CD4-positive, alpha-beta T cell treated with Interleukin-2 at 100 ng/mL for 4 hours (primary cell): Measurements from ENCODE around the gene PSKH1.
"Not testable (repeated sequence)": the region's sequence is repeated elsewhere in the genome, so short reads cannot be mapped to it uniquely, and the experiment has no call there.

ENCODE experiments used
- DNase-seq: peaks from one replicate; pipeline ENCODE4 v3.0.0-alpha.2; 2020; ENCODE audit warnings: low spot score

The PSKH1 gene

DNA sequence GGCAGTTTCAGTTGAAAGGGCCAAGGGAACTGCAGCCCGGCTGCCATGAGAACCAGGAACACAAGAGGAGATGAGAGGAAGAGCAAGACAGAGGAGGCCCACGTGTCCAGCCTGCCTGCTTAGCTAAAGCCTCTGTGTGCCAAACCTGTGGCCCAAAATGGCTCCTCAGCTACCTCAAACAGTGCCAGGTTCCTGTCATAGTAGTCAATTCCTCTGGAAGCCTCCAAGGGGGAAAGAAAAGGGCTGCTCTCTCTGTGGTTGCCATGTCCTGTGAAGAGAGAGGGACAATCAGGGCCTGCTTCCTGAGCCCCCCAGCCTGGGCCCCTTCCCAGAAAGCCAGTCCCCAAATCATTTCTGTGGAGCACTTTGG is 70.2 kb downstream of the PSKH1 start:
- DNase-seq: no peak

DNA sequence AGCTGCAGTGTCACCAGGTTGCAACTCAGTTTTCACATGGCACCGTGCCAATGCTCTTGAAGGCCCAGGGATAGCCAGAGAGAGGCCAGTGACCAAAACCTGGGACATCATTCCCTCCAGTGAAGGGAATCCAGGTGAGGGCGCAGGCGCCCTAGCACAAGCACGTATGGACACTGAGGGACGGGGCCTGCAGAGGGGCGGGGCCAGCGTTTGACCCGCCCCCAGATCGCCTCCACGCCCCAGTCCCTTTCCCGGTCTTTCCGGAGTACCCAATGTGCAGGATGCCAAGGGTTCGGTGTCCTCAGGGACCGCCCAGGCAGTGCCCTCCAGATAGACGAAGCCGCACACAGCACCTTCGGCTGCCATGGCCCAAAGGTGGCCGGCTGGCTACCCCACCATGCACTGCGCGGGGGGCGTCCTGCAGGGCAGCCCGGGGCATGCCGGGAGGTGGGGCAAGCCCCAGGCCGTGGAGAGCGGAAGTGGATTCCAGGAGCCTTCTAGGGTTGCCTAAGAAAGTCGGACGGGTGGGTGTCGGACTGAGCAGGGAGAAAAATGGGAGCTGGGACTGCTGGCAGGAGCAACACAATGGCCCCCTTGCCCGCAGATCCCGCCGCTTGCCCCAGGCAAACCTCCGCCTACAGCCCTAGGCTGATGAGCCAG is 70.7 kb downstream of the PSKH1 start:
- DNase-seq: no peak

DNA sequence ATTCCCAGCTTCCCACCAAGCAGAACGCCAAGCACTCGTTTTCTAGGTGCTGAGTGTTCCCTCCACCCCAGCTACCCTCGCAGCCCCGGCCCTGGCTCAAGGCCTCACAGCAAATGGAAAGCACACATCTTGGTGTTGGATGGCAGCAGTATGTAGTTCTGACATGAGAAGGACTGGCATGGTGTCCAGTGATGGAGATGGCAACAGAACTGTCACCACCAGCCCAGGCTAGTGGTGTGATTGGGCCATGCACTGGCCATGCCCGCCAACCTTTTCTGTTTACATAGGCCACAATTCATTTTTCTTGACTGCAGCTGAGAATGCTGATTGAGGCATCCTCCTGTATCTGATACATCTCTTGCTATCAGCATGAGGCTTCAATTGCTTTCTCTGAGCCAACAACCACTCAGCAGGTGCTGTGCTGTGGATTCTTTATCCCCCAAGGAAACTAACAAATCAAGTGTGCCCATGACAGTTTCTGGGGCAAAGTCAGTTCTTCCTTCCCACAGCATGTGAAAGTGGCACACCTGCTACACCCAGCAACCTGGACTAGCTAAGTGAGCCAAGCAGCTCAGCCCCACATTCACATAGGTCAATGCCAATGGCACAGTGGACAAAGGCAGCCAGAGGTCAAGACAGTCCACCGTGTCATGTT is 71.5 kb downstream of the PSKH1 start:
- DNase-seq: no peak

DNA sequence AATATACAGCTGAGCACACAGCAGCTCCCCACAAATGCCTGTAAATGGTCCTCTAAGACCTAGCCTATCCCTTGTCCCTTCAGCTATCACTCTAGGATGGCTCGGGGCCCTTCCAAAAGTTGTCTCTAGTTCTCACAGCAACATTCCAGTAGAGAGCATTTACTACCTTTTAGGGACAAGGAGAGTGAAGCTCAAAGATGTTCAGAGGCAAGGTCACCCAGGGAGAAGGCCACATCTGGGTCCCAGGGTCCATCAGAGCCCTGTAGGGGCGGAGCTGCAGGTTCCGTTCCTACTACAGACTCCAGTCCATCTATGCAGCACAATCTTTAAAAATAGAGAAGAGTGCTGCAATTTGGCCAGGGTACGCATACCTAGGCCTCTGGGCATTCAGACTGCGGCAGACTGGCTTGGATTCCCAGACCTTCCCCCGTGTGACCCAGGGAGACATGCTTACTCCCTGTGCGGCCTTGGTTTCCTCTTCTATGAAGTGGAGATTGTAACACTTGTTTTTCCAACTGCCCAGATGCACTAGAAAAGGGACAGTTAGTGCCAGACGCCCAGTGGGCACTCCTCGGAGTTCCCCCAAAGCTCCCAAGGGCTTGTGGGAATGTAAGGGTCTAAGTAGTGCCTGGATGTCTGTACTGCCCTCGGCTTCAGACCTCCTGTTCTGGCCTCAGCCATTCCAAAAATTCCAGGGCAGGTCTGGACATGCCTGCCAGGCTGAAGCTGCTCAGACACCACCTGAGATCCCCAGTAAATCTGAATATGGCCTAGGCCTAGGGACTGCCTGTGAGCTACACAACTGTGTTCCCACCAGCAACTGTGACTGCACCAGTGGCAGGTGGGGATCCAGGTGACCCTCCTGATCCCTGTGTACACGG is 72.9 kb downstream of the PSKH1 start:
- no peak for DNase-seq

DNA sequence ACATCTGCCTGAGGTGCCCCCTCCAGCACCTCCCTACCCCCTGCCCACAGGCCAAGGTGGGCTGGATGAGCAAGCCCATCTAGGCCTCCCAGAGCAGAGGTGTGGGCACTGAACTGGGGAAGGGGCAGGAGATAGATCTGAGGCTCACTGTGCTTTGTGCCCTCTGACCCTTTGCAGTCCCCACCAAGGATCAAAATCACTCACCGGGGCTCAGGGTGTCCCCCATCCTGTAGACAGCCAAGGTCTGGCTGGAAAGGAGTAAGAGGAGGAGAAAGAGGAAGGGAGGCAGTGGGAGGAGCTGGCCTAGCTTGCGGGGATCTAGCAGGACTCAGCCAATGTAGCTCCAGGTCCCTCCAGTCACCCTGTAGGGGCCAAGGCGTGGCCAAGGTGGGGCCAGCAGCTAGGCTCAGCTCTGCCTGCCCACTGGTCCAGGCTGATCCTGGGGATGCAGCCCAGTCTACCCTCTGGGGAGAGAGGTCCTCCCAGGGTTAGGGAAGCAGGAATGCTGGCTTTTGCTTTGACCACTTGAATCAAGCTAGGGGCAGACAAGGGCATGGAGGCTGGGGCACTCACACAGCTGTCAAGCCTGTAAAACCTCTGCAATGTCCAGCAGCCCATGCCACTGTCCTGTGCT is 73.6 kb downstream of the PSKH1 start:
- DNase-seq: no peak

DNA sequence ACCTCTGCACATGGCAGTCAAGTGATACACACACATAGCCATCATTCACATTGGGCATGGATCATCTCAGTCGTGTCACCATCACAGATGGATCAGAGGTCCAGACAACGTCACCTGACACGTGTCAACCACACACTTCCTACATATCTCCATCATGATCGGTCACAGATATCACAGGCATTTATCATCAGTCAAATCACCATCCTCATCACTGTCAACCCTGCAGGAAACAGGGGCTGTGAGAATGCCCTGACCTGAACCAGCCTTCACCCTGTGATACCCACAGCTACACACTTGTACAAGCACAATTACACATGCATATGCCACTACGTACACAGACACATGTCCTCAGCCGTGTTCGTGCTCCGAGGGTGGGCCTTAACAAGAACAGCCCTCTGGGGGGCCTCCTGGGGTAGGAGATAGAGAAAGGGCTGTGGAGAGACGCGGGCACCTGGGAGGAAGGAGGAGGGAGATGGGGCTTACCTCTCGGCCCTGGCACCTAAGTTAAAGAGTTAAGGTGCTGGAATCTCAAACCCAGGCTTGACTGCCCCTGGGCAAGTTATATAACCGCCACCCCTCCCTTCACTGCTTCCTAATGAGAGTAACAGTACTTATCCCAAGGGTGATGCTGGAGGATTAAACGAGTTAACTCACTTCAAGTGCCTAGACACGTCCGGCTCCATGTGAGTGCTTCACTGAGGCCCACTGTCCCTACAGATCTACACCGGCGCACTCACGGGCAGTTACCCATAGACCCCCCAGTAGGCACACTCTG is 74.3 kb downstream of the PSKH1 start:
- DNase-seq: peak; percentile 31

DNA sequence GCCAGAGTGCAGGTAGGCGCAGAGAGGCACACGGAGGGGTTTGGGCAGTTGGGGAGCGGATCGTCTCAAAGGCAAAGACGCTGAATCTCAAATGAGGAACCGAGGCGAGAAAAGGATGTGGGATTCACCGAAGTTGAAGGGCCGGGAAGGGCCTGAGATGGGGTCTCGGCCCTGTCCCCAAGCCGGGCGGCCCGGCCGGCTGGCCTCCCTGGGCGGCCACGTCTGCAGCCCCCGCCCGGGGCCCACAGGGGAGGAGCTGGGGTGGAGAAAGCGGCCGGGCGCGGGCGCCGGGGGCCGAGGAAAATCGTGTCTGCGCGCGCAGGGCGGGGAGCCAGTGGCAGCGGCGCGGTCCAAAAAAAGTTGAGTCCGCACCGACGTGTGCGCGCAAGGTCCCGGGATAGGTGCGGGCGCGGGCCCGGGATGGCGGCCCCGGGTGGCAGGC is 74.9 kb downstream of the PSKH1 start:
- peak; percentile 8 for DNase-seq

DNA sequence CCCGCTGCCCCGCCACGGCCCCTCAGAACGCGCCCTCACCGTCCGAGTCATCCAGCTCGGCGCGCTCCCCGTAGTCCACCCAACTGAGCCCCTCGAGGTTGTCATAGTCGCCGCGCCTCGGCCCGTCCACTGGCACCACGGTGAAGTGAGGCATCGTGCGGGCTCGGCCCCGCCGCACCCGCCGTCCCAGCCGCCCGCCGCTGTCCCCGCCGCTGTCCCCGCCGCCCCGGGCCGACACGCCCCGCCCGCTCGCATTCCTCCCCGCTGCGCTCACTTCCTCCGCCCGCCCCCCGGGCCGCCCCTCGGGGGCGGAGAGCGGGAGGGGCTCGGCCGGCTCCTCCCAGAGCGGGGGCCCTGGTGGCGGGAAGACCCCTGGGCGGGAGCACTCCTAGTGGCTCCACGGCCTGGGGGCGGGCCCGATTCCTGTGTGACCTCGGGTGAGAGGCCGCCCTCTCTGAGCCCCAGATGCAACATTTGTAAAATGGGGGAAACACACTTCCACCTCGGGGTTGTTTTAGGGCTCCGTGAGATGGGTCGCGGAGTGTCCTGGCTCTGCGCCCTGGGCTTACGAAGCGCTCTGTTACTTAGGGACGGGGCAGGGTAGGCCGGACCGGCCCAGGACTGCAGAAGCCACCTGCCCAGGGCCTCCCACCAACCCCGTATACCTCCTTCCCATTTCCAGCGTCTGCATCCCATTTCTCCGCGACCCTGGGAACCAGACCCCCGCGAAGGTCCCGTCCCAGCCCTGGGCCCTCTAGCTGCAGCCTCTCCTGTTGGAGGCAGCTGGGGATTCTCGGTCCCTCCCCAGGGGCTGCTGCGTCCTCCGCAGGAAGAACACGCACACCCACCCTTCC is 75.6 kb downstream of the PSKH1 start, which contains the start of gene SLC12A4:
TSS of gene SLC12A4 (minus strand) at position 238 of the 854 bp plus-strand sequence. CDS start at position 154, 84 bp downstream.
- DNase-seq: peak; percentile 82

DNA sequence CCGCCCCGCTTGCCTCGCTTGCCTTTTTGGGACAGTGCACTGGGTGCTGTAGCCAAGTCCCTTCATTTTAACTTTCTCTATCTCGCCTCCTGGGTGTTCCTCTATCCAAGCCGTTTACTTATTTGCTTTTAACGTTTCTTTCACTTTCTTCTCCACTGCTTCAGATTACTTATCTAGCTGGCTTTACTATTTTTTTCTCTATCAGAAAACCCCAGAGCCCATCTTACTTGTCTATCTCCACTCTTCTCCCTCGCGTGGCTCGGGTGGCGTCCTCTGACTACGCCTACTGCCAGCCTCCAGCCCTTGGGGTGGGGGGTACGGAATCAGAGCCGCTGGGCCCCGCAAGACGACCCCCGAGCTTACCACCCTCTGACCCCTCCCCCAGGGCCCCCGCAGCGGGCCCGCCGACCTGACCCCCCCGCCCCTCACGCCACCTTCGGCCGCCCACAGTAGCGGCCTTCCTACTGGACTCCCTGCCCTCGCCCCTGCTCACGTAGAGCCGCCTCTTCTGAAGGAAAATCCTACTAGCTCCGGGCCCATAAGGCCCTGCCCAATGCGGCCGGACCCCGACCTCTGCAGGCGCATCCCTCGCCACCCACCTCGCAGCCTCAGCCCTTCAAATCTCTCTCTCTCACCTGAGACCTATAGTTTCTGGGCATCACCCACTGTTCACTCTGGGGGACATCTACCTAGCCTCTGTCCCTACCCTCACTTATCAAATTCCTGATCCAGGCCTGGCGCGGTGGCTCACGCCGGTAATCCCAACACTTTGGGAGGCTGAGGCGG is 76.4 kb downstream of the PSKH1 start:
- peak; percentile 9 for DNase-seq

DNA sequence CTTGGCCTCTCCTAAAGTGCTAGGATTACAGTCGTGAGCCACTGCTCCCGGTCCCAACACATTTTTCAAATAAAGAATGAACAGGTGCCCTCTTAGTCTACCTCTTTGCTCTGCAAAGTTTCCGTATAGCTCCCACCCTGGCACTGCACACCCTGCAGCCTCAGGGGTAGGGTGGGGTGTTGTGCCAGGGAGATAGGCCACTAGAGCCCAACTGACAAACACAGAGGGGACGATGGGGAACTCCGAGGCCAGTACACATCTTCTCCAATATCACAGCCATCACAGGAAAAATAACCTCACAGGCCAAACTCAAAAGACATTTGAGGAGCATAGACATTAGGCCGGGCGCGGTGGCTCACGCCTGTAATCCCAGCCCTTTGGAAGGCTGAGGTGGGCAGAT is 78.1 kb downstream of the PSKH1 start:
- DNase-seq: no peak

DNA sequence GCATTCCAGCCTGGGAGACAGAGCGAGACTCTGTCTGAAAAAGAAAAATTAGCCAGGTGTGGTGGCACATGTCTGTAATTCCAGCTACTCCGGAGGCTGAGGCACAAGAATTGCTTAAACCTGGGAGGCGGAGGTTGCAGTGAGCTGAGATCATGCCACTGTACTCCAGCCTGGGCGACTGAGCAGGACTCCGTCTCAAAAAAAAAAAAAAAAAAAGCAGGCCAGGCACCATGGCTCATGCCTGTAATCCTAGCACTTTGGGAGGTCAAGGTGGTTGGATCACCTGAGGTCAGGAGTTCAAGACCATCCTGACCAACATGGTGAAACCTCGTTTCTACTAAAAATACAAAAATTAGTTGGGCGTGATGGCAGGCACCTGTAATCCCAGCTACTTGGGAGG is 79.2 kb downstream of the PSKH1 start:
- DNase-seq: not testable (repeated sequence)

DNA sequence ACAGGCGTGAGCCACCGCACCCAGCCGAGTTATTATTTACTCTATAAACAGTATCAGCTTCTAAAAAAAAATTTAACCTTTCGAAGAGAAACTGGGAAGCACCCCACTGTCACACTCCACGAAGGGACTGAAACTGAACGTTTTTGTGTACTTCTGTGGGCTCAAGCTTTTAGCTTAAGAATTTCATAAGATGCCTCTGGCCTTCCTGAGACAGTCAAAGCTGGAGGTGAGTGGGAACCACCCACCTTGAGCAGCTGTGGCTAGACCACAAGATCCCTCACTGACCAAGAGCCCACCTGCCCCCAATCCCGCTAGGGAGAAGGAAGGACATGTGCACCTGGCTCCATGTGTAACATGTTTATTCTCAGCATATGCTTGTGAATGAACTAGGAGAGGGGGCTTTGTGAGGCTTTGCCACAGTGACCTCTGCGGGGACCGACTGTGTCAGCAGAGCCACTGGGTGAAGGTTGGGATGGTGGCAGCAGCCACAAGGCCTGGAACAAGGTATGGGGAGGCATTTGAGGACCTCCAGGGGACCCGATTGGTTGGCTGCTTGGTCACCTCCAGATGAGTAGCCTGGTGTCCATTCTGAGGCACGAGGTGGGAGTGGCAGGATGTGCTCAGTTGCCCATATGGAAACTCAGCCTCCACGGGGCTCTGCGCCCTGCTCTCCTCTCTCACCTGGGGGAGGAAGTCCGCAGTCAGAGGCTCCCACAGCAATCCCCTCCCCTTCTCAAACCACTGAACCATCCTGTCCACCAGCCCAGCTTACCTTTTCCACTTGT is 82.5 kb downstream of the PSKH1 start:
- DNase-seq: no peak

DNA sequence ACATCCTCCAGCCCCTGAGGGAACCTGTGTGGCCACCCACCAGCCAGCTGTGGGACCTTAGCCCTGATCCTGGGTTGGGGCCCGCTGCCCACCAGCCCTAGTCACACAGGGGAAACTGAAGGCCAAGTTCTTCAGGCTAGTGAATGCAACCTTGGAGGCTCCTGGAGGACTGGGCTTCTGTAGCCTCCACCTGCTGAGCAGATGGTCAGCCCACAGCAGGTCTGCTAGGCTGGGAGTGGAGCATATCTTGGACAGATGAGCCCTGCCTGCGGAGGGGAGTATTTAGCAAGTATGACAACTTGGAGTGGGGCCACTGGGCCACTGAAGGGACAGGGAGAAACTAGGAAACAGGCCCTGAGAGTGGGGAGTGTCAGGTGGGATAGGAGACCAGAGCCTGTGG is 83.2 kb downstream of the PSKH1 start:
- DNase-seq: no peak

DNA sequence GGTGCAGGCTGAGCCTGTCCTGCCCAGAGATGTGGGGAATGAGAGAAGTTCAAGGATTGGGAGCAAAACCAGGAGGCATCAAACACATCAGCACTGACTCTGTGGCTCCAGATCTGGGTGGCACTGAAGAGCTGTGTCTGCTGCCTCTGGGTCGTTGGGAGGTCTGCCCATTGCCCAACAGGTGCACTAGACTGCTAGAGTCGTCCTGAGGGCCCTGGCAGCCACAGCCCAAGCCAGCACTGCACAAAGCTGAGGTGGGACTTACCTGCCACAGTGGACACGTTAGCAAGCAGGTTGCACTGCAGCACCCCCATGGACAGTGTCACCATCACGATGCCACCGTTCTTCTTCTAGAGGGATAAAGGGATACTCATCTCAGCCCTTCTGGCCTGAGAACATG is 84.0 kb downstream of the PSKH1 start:
- no peak for DNase-seq

DNA sequence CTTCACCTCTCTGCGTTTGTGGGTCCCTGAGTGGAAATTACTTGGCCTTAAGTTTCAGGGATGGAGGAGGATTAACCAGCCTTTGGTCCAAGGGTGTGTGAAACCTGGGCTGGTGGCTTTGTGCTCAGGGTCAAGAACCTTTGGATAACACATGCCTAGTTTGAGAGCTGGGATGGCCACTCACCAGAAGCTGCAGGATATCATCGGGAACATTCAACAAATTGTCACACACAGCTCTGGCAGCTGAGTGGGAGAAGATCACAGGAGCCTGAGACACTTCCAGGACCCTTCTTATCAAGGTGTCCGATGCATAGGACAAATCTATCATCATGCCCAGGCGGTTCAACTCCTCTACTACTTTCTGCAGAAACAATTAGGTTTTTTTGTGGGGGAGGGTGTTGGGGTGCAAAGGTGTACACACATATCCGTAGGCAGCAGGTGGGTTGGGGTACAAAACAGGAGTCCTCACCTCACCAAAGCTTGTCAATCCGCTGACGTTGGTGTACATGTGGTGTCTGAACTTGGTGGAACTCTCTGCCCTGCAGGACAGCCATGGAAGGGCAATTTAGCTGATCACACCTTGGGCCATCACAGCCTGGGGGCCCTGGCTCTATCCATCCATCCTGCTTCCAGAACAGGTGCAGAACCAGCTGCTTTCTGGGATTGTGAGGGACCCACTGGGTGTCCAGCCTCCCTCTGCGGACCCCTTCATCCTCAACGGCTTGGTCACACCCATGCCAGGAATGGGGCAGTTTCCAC is 84.6 kb downstream of the PSKH1 start:
- DNase-seq: no peak
